NCI-H2029 (cell line): ENCODE measurements around the gene POC5.
A peak's percentile ranks its signal among the peaks of the same experiment; 100 is the strongest.
"Not testable (repeated sequence)": the region's sequence is repeated elsewhere in the genome, so short reads cannot be mapped to it uniquely, and the experiment has no call there.

ENCODE experiments used
- DNase-seq: peaks from one replicate; lab custom pipeline; 2025; lab: John Stamatoyannopoulos, UW

Gene POC5

DNA sequence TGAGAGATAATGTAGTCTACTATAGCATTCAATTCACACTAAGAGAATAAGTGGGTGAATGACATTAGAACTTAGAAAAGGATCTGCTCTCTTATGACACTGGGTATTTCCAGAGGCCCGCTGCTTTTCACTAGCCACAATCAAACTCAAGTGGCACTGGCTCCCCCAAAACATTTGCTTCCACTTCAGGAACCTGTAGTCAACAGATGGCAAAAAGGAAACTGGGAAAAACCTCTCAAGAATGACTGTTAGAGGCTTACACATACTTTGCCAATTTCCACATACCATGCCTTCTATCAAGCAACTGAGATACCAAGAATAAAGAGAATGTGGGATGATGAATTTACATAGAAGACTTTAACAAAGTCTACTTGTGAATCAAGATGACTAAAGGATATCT lies 11.2 kb downstream of the POC5 start:
- no peak for DNase-seq

DNA sequence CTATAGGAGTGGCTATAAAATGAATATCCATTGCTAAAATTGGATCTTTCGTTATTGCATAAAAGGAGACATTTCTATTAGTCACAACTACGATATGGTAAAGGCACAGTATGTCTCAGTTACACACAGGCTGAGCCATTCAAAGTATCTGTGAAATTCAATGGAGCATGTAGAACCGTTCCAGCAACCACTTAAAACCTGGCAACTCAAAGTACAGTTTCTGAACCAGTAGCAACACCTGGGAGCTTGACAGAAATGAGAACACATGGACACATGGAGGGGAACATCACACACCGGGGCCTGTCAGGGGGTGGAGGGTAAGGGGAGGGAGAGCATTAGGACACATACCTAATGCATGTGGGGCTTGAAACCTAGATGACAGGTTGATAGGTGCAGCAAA lies 15.4 kb downstream of the POC5 start:
- DNase-seq, result no peak

- DNase-seq, result not testable (repeated sequence)
These were observed 21.5 kb downstream of the POC5 start for GRCh38 chr5:75695472-75696351.

DNA sequence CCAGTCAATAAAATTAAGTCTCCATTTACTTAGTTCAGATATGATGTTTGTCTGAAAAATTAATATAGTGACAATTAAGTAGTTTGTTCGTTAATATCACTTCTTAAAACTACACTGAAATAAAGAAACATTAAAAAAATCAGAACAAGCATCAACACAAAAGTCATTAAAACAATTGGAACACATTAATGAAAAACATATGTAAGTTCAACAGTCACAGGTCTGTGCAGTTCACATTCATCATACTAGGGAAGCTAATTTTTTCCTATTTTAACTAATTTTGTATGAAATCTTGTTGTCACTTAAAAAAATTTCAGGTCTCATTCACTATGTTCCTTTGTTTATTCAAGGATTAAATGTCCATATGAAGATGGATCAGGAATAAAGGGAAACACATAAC lies 22.5 kb downstream of the POC5 start:
- DNase-seq, result no peak

- no peak for DNase-seq
These were observed 26.6 kb downstream of the POC5 start for GRCh38 chr5:75690669-75691068.

DNA sequence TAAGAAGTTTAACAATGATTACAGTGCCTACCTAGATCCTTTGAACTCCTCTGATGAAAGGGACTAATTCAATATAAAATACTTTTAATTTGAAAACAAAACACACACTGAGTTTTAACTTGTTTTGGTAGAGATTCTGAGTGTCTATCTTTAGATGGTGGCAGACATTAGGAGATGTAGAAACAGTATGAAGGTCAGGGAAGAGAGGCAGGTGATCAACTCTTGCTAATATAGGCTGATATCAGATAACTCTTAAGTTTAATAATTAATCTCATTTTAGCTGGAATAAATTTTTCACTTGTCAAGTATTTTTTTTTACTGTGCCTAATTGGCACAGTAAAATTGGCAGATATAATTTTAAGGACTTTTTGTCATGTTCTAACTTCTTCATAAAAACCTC lies 30.8 kb downstream of the POC5 start:
- no peak for DNase-seq

DNA sequence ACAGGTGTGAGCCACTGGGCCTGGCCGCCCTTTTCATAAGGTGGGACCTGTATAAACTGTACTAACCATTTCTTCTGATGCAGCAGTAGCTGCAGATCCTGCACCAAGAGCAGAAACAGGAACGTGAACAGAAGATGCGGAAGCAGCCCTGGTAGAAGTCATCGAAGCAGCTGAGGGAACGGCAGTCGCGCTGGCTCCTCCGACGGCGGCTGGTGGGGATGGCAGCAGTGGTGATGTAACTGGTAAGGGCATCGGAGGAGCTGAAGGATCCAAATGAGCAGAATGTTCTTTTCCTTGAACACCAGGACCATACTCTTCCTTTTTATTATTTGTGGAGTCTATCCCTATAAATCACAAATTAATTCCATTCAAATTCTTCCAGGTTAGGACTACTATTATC lies 32.1 kb downstream of the POC5 start:
- DNase-seq, result no peak

DNA sequence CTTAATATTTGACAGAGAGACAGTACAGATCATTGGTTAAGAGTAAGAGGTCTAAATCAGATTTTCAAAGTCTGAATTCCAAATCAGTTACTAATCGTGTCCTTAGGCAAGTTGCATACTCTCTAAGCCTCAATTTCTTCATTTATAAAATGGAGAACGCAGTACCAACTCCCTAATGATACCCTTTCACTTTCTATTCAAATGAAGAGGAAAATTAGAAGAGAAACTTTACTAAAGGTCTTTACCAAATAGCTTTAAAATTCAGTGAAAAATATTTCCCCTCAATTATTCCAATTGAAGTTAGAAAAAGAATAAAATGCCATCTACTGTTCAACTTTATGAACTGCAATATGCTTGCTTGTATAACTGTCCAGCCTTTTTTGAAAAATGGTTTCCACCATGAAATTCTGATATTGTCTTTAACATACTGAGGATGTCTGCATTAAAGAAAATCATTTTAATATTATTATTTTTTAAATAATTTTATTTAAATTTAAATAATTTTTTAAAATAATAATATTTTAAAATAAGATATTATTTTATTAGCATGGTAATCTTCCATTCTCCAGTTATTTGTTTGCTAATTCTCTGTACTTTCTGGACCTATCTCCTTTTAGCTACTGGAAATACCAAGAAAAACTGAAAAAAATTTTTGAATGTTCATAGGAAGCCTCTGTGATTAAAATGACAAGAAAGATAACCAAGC lies 36.0 kb downstream of the POC5 start:
- no peak for DNase-seq

- no peak for DNase-seq
These were observed 39.1 kb downstream of the POC5 start for GRCh38 chr5:75678155-75678554.

- DNase-seq, result no peak
These were observed 39.6 kb downstream of the POC5 start for GRCh38 chr5:75677607-75678006.

DNA sequence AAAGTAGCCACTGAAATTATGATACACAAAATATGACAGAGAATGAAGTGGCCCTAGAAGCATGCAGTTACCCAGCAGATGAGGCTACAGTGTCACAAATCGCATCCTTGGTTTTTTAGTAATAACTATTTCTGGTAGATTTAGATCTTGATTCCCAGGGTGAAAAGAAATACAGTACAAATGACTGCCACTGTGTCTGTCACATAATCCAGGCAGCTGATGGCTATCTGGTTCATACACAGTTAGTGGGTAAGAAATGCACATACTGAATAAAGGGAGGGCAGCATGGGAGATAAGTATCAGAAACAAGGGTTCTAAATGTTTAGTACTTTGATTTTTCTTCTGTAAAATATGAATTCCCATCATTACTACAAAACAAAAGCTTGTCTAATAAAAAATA lies 41.5 kb downstream of the POC5 start:
- no peak for DNase-seq

- DNase-seq, result peak; percentile 48
These were observed 44.6 kb downstream of the POC5 start for GRCh38 chr5:75672616-75673015.

GRCh38 chr5:75671506-75671905 lies 45.7 kb downstream of the POC5 start:
- DNase-seq, result no peak

DNA sequence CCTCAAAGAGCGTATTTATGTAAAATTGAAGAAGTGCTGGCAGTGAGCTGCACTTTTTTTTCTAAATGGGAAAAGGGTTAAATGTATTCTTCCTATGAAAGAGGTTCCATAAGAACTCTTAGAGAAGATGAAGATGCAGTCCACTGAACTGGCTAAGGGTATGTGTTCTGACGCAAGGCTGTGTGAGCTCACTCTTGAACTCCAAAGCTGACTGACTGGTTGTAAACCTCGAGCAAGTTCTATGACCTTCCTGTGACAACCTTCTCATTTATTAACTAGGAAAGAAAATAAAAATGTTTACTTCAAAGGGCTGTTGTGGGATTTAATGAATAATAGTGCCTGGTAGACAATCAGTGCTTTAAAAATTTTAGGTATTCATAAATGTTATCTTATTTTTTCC lies 46.7 kb downstream of the POC5 start:
- no peak for DNase-seq

DNA sequence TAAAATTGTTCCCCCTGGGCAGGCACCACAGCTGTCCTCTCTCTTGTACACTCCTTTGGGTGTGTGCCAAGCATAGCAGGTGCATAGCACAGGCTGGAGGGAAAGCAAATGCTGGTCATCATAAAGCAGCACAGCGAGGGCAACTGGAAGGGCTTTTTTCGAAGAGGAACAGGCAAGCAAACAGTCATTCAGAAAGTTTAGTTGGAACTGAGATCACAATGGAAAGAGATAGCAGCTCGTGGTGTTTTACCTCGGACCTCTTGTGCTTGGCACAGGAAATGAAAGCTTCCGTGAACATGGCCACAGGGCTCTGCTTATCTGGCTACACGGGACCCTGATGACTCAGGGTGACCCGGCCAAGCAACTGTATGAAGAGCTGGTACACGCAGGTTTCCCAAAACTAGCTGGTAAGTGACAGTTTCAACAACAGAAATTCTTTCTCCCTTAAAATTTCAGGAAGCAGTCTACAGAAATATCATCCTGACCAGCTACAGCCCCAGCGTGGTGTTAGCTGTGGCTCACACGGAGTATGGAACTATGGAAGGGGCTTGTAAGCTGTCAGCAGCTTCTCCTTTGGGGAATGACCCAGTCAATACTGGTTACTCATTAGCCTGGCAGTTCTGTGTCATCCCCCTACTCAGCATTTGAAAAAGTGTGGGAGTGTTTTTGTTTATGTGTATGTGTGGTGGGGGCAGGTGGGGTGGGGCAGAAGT lies 48.1 kb downstream of the POC5 start:
- DNase-seq, result peak; percentile 74

- DNase-seq, result no peak
These were observed 48.8 kb downstream of the POC5 start for GRCh38 chr5:75668445-75668844.

DNA sequence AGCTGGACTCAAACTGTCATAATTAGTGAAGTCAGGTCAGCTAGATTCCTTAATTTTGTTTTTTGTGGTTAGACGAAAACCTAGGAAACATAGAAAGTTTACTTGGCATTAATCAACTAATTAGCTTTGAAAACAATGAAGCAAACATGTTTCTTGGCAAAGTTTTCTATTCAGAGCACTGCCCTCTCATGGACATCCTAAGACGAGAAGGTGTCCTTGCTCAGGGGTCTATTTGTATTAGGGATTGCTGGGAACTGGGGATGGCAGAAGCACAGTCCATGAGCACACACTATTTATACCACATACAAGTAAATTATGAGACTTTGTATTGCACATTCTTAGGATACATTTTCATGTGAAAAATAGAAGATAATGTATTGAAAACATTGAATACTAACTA lies 49.7 kb downstream of the POC5 start:
- no peak for DNase-seq

DNA sequence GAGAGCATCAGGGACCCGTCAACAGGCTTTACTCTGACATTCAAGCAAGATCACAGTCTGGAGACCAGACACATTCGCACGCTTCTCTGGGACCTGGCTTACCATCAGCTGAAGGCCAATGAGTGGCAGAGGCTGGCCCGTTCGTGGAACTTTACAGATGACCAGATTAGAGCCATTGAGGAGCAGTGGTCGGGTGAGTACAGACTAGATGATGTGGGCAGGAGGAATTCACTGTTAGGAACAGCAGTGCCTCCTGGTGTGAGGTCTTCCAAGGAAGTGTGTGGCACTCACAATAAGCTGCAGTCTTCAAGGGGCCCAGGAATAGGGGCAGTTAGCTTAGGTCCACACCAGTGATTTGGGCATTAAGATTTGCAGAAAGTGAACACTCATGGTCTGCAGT lies 50.4 kb downstream of the POC5 start:
- DNase-seq, result no peak

- no peak for DNase-seq
These were observed 52.3 kb downstream of the POC5 start for GRCh38 chr5:75664979-75665378.

GRCh38 chr5:75663579-75664284 lies 53.5 kb downstream of the POC5 start:
- no peak for DNase-seq

GRCh38 chr5:75662061-75662460 lies 55.2 kb downstream of the POC5 start:
- DNase-seq, result no peak
